ENCODE measurements around the gene NCKAP5. TPM values are rescaled to one million over a fixed set of nuclear protein-coding genes. Genes with fewer than 3 reads are reported as not detected.

NCKAP5 gene
- total RNA-seq, 2 experiments from 2014 or later: not detected

- Mint-ChIP-seq H3K27ac (no peak overlapping the region), H3K9me3 (peaks cover 4% of the 10 kb centered on the region), H3K4me1 (no peaks in the 10 kb centered on the region), H3K4me3 (no peak overlapping the region), H3K36me3 (no peaks in the 10 kb centered on the region), H3K27me3 (no peaks in the 10 kb centered on the region)
- ATAC-seq (ENCODE audit: low read depth): no peak
- DNase-seq: no peak
- POLR2A ChIA-PET: no interaction called here
Measured at GRCh38 chr2:132999421-132999820, 568.8 kb downstream of the NCKAP5 start.

GRCh38 chr2:132998221-132998620 is 570.0 kb downstream of the NCKAP5 start:
- H3K4me1 Mint-ChIP-seq: no peaks in the 10 kb centered on the region
- H3K27me3 Mint-ChIP-seq: no peaks in the 10 kb centered on the region
- no peak for ATAC-seq (ENCODE audit: low read depth)
- no peak for DNase-seq
- no peak overlapping the region for H3K27ac Mint-ChIP-seq
- H3K36me3 Mint-ChIP-seq: no peaks in the 10 kb centered on the region
- POLR2A ChIA-PET: no interaction called here
- H3K4me3 Mint-ChIP-seq: no peak overlapping the region
- peaks cover 2% of the 10 kb centered on the region for H3K9me3 Mint-ChIP-seq

DNA sequence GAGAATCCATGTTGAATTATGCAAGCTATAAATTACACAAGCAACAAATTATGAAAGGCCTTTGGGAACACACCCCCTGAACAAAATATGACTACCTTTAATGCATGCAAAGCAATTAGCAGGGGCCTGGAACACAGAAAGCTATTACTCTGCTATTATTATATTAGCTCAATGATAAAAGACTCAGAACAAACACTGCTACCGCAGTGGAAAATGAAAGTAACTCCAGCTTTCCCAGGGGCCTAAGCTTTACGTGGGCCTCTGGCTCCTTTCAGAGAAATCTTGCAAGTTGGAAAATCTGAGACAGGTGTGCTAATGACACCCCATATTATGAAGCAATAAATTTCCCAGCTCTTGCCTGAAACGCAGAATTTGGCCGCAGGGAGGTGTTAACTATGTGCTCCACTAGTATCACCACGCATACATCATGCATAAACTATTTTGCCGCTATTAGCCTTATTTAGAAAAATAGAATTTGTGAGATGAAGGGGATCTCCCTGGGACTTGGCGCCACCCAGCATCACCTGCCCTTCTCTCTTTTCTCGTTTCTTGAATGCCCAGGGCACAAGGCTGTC is 576.7 kb downstream of the NCKAP5 start:
- ATAC-seq (ENCODE audit: low read depth): no peak
- H3K4me3 Mint-ChIP-seq: no peak overlapping the region
- H3K27me3 Mint-ChIP-seq: no peaks in the 10 kb centered on the region
- no peaks in the 10 kb centered on the region for H3K36me3 Mint-ChIP-seq
- no peak for DNase-seq
- H3K4me1 Mint-ChIP-seq: no peaks in the 10 kb centered on the region
- POLR2A ChIA-PET: no interaction called here
- no peaks in the 10 kb centered on the region for H3K9me3 Mint-ChIP-seq
- H3K27ac Mint-ChIP-seq: no peak overlapping the region

GRCh38 chr2:132984731-132985130 is 583.5 kb downstream of the NCKAP5 start:
- no peak for ATAC-seq (ENCODE audit: low read depth)
- Mint-ChIP-seq H3K27me3 (no peaks in the 10 kb centered on the region), H3K9me3 (no peaks in the 10 kb centered on the region), H3K36me3 (no peaks in the 10 kb centered on the region), H3K27ac (no peak overlapping the region), H3K4me1 (no peaks in the 10 kb centered on the region), H3K4me3 (no peak overlapping the region)
- POLR2A ChIA-PET: no interaction called here
- no peak for DNase-seq

GRCh38 chr2:132980304-132980703 is 588.0 kb downstream of the NCKAP5 start:
- H3K9me3 Mint-ChIP-seq: peaks cover 5% of the 10 kb centered on the region
- no peaks in the 10 kb centered on the region for H3K27me3 Mint-ChIP-seq
- H3K36me3 Mint-ChIP-seq: no peaks in the 10 kb centered on the region
- H3K27ac Mint-ChIP-seq: no peak overlapping the region
- POLR2A ChIA-PET: no interaction called here
- no peak overlapping the region for H3K4me3 Mint-ChIP-seq
- DNase-seq: no peak
- H3K4me1 Mint-ChIP-seq: peaks cover 1% of the 10 kb centered on the region
- ATAC-seq (ENCODE audit: low read depth): no peak

DNA sequence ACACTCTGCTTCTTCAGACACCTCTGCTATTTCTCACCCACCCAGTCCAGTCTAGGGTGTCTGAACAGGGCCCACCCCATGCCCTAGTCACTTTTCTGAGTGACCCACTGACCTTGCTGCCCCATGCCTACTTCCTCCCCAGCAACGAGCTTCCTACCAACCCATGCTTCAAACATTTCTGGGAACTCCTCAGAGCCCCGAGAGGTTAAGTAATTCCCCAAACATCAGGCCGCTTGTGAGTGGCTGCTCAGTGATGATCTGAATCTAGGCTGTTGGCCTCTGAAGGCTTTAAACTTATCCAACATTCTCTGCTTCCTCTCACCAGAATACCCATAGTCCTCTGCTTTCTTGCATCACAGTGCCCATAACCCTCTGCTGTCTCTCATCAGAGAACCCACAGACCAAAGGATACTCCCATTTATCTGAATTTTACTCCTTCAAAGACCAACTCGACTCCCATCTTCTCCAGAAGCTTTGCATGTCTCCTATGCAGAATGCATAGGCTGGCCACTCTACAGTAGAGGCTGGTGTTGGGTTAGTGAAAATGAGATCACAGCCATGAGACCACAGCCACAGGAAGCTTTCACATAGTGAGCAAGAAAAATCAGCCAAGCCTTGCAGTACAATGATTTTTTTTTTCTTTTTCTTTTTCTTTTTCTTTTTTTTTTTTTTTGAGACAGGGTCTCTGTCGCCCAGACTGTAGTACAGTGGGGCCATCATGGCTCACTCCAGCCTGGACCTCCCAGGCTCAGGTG is 588.7 kb downstream of the NCKAP5 start:
- POLR2A ChIA-PET: no interaction called here
- Mint-ChIP-seq H3K27me3 (no peaks in the 10 kb centered on the region), H3K4me1 (peaks cover 1% of the 10 kb centered on the region), H3K9me3 (peaks cover 5% of the 10 kb centered on the region), H3K36me3 (no peaks in the 10 kb centered on the region), H3K27ac (no peak overlapping the region), H3K4me3 (no peak overlapping the region)
- ATAC-seq (ENCODE audit: low read depth) (no peak), DNase-seq (no peak)

DNA sequence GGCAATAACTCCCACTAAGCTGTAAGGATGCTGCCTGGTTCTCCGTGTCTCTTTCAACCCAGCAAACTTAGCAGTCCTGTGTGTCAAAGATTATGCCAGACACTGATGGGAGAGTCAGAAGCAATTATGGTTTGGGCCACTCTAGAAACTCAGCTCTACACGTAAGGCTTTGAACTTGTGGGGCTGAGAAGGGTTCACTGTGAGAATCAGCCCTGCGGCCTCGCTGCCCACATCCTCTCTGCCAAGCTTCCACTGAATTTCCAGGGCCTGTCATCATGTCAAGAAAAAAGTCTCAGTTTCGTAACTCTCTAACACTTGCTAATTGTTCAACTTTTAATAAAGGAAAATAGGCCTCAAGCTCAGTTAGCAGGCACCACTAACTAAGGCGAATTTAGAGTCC is 589.4 kb downstream of the NCKAP5 start:
- Mint-ChIP-seq H3K27me3 (no peaks in the 10 kb centered on the region), H3K36me3 (no peaks in the 10 kb centered on the region), H3K27ac (no peak overlapping the region), H3K4me1 (peaks cover 1% of the 10 kb centered on the region), H3K4me3 (no peak overlapping the region), H3K9me3 (peaks cover 5% of the 10 kb centered on the region)
- ATAC-seq (ENCODE audit: low read depth) (no peak), DNase-seq (no peak)
- POLR2A ChIA-PET: interaction anchor here (0.5 kb wide), 1 partner anchor 368 kb away, joined by 4 read pairs; no protein-coding TSS in a partner anchor

DNA sequence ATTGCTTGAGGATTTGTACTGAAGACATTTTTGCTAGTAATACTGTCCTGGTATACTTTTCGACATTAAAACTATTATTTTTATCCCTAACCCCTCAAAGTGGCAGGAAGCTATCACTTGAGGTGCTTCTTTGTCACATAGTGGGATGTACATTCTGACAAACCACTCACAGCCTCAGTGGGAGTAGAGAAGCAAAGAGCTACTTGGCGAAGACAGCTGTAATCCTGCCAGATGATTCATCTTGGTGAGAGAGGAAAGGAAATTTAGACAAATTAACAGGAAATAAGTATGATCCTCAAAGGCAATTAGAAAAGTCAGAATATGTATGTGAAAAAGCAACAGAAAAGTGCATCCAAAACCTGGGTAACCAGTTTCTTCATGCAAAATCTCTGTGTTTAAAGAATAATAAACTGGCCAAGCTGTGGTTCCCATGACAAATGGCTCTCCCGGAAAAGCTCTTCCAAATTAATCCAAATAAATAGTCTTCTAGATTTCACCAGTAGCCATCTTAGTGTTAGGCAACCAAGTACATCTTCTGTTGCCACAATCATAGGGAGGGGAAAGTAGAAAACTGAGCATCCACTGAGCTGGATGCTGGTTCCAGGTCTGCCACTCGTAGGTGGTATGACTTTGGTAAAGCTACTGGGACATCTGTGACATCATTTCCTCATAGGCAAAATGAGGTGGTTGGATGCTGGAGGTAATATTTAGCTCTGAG is 590.3 kb downstream of the NCKAP5 start:
- H3K4me3 Mint-ChIP-seq: no peak overlapping the region
- ATAC-seq (ENCODE audit: low read depth) (no peak), DNase-seq (no peak)
- peaks cover 1% of the 10 kb centered on the region for H3K4me1 Mint-ChIP-seq
- H3K36me3 Mint-ChIP-seq: no peaks in the 10 kb centered on the region
- peaks cover 5% of the 10 kb centered on the region for H3K9me3 Mint-ChIP-seq
- no peaks in the 10 kb centered on the region for H3K27me3 Mint-ChIP-seq
- H3K27ac Mint-ChIP-seq: no peak overlapping the region
- POLR2A ChIA-PET: interaction anchor here (0.5 kb wide), 1 partner anchor 367 kb away, joined by 4 read pairs; no protein-coding TSS in a partner anchor

DNA sequence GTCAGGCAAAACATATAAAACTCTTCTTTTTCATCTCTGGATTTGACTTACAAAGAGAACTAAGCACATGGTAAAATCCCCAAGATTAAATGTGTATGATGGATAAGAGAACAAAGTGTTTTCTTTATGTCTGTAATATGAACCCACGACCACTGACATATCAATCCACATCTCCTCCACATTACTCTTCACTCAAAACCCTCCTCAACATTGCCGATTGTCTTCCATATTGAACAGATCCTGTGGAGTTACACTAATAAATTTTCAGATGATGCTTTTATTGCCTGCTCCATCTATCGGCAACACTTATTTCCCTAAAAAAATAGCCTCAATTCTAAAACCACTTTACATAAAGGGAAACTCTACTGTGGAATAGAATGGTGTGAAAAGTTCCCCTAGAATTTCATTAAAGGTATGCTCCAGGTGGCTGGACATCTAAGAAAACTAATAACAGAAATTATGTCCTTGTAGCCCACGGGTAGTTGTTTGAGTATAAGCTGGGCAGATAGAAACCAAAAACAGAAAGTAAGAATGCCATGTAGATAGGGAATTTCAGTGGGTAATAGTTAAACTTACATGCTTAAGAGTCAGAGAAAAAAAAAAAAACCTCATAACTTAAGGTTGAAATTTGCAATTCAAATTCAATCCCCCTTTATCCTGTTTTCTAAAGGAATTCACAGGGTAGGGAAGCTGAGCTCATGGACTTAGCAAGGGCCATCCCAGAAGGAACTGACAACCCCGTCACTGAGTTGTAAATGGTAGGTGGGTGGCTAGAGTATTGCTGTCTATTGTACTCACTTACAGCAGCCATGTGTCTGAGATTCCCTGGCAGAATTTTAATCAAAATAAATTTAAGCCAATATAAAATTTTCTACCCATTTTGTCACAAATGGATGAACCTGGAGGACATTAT is 592.8 kb downstream of the NCKAP5 start:
- no peaks in the 10 kb centered on the region for H3K36me3 Mint-ChIP-seq

DNA sequence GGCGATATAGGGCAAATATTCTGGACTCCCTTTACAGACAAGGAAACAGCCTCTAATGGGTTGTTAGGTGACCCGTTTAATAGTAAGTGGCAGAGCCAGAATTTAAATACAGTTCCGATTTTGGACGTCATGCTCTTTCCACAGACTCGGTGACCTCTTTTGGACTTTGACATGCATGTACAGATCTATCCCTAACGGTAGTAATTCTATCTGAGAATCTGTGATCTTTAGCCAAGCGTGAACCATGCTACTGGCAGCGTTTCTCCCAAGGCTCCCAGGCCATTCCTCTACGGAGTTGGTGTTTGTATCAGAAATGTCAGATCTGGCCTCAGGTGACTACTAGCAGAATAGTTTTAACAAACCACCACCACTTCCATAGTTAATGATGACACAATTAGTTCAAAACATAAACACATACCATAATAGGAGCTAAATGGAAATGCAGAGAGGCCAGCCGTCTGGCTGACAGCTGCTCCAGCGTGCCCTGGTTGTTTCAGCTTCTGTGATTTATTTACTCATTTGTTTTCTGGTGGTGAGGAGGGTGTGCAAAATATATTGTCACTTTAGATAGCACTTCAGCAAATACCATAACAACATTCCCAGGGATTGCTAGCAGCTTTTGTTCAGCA is 593.7 kb downstream of the NCKAP5 start:
- DNase-seq (no peak), ATAC-seq (ENCODE audit: low read depth) (no peak)
- Mint-ChIP-seq H3K27ac (no peak overlapping the region), H3K4me1 (peaks cover 1% of the 10 kb centered on the region), H3K36me3 (no peaks in the 10 kb centered on the region), H3K27me3 (no peaks in the 10 kb centered on the region), H3K4me3 (no peak overlapping the region), H3K9me3 (peaks cover 4% of the 10 kb centered on the region)
- POLR2A ChIA-PET: no interaction called here

More for the DNA sequence above, 592.8 kb downstream of the NCKAP5 start:
- ATAC-seq (ENCODE audit: low read depth) (no peak), DNase-seq (no peak)
- POLR2A ChIA-PET: no interaction called here
- no peaks in the 10 kb centered on the region for H3K27me3 Mint-ChIP-seq
- H3K9me3 Mint-ChIP-seq: peaks cover 5% of the 10 kb centered on the region
- H3K27ac Mint-ChIP-seq: no peak overlapping the region
- H3K4me1 Mint-ChIP-seq: peaks cover 1% of the 10 kb centered on the region
- H3K4me3 Mint-ChIP-seq: no peak overlapping the region

DNA sequence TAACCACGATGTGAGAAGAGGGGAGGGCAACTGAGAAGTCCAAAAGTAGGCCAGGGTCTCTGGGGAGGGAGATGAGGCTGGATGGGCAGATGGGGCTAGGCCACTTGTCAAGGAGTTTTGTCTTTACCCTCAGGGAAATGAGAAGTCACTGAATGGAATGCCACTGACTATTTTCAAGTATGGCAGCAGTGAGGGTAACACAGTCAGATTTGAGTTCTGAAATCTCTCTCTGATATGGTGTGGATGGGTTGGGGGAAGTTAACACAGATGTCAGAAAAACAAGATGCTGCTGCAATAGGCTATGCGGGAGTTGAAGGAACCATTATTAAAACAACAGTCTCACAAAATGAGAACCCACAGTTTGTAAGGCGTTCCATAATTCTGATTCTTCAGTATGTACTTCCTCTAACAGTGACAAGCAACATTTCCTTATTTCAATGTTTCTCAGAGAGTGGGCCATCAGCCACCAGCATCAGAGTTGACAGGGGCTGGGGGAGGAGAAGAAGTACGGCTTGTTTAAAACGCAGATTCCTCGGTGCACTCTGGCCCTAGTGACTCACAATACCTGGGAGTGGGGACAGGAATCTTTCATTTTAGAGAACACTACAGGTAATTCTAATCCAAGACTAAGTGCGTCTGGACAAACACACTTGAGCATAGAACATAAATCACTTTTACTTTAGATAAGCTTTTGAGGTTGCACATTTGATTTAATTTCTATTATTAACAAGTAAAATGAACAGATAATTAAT is 596.8 kb downstream of the NCKAP5 start:
- no peak overlapping the region for H3K27ac Mint-ChIP-seq

GRCh38 chr2:132969371-132969985 is 598.8 kb downstream of the NCKAP5 start:
- no peaks in the 10 kb centered on the region for H3K4me1 Mint-ChIP-seq
- H3K9me3 Mint-ChIP-seq: no peaks in the 10 kb centered on the region
- DNase-seq (no peak), ATAC-seq (ENCODE audit: low read depth) (no peak)
- no peaks in the 10 kb centered on the region for H3K27me3 Mint-ChIP-seq
- POLR2A ChIA-PET: no interaction called here
- H3K4me3 Mint-ChIP-seq: no peak overlapping the region
- no peak overlapping the region for H3K27ac Mint-ChIP-seq
- H3K36me3 Mint-ChIP-seq: no peaks in the 10 kb centered on the region

More for the DNA sequence above, 596.8 kb downstream of the NCKAP5 start:
- Mint-ChIP-seq H3K9me3 (no peaks in the 10 kb centered on the region), H3K27me3 (no peaks in the 10 kb centered on the region), H3K4me3 (no peak overlapping the region), H3K4me1 (no peaks in the 10 kb centered on the region), H3K36me3 (no peaks in the 10 kb centered on the region)
- DNase-seq: no peak
- no peak for ATAC-seq (ENCODE audit: low read depth)
- POLR2A ChIA-PET: no interaction called here

Data from activated naive CD8-positive, alpha-beta T cell treated with anti-CD3 and anti-CD28 coated beads, Interleukin-2, amount 10 ng/mL, durations not matched to agents 7 days and 5 days (primary cell).